Measurements from ENCODE around the gene SCAMP2.

DNA sequence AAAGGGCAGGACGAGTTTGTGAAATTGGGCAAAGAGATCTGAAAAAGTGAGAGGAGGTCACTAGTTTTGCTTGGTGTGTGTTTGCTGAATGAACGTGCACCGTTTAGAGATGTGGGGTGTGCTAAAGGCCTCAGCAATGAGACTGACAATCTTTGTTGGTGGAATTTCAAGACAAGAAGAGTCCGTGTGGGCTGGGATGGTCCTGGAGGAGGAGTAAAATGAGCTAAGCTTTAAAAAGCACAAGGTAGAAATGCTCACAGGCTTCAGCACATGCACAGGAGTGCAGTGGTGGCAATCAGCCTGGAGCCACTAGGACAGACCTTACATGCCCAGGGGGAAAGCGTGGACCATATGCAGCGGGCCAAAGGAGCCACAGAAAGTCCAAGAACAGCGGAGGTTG is 48.2 kb downstream of the SCAMP2 start:
- no peak for TF ChIP-seq ZC3H10 (CRISPR knock-in tag; IDR thresholded peaks at IDR 0.05)
- no peak for TF ChIP-seq ARNTL (CRISPR knock-in tag; IDR thresholded peaks at IDR 0.05; ENCODE audit: borderline replicate concordance, low read depth)
- TF ChIP-seq ESRRG (CRISPR knock-in tag; IDR thresholded peaks at IDR 0.05) = no peak
- no peak for TF ChIP-seq ZFP30 (CRISPR knock-in tag; IDR thresholded peaks at IDR 0.05)

All from SK-N-SH treated with all-trans-retinoic acid at 6 μM for 48 hours (cell line).